Measurements from ENCODE around the gene STOX2.
"Not testable (repeated sequence)": the region's sequence is repeated elsewhere in the genome, so short reads cannot be mapped to it uniquely, and the experiment has no call there.

DNA sequence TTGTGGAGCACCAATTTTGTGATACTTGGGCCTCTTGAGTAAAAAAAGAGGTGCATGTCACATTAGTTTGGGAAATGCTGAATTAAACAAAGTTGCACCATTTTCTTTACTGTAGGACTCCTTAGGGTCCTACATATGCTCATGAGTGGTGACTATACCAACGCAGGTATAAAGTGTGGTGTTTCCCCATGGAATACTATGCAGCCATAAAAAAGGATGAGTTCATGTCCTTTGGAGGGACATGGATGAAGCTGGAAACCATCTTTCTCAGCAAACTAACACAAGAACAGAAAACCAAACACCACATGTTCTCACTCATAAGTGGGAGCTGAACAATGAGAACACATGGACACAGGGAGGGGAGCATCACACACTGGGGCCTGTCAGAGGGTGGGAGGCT, 47.5 kb downstream of the STOX2 start:
- TF ChIP-seq, protein P1, sequence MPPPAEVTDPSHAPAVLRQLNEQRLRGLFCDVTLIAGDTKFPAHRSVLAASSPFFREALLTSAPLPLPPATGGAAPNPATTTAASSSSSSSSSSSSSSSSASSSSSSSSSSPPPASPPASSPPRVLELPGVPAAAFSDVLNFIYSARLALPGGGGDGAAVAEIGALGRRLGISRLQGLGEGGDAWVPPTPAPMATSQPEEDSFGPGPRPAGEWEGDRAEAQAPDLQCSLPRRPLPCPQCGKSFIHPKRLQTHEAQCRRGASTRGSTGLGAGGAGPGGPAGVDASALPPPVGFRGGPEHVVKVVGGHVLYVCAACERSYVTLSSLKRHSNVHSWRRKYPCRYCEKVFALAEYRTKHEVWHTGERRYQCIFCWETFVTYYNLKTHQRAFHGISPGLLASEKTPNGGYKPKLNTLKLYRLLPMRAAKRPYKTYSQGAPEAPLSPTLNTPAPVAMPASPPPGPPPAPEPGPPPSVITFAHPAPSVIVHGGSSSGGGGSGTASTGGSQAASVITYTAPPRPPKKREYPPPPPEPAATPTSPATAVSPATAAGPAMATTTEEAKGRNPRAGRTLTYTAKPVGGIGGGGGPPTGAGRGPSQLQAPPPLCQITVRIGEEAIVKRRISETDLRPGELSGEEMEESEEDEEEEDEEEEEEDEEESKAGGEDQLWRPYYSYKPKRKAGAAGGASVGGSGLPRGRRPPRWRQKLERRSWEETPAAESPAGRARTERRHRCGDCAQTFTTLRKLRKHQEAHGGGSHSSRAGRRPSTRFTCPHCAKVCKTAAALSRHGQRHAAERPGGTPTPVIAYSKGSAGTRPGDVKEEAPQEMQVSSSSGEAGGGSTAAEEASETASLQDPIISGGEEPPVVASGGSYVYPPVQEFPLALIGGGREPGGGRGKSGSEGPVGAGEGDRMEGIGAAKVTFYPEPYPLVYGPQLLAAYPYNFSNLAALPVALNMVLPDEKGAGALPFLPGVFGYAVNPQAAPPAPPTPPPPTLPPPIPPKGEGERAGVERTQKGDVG (CRISPR knock-in tag; IDR thresholded peaks at IDR 0.05), result not testable (repeated sequence)
- TF ChIP-seq CEBPB (IDR thresholded peaks at IDR 0.05; ENCODE audit: borderline replicate concordance in 1 of 2, low read depth in 2 of 2, low read length in 2 of 2); ASH2L (IDR thresholded peaks at IDR 0.05; ENCODE audit: borderline replicate concordance, low read depth); TARDBP (IDR thresholded peaks at IDR 0.05; ENCODE audit: borderline replicate concordance); FOXM1 (IDR thresholded peaks at IDR 0.05; ENCODE audit: low read depth, low read length); EED (IDR thresholded peaks at IDR 0.05; ENCODE audit: low read depth); CREB1 (IDR thresholded peaks at IDR 0.05; ENCODE audit: low read depth); POLR2AphosphoS5 (IDR thresholded peaks at IDR 0.05; ENCODE audit: low read length); MYB (IDR thresholded peaks at IDR 0.05; ENCODE audit: borderline replicate concordance, low read depth, low read length); IKZF1 (conservative IDR thresholded peaks at IDR 0.05); JUND (IDR thresholded peaks at IDR 0.05; ENCODE audit: low read depth, low read length); CBX5 (IDR thresholded peaks at IDR 0.05; ENCODE audit: low read depth): not testable (repeated sequence)
- TF ChIP-seq, protein P2, sequence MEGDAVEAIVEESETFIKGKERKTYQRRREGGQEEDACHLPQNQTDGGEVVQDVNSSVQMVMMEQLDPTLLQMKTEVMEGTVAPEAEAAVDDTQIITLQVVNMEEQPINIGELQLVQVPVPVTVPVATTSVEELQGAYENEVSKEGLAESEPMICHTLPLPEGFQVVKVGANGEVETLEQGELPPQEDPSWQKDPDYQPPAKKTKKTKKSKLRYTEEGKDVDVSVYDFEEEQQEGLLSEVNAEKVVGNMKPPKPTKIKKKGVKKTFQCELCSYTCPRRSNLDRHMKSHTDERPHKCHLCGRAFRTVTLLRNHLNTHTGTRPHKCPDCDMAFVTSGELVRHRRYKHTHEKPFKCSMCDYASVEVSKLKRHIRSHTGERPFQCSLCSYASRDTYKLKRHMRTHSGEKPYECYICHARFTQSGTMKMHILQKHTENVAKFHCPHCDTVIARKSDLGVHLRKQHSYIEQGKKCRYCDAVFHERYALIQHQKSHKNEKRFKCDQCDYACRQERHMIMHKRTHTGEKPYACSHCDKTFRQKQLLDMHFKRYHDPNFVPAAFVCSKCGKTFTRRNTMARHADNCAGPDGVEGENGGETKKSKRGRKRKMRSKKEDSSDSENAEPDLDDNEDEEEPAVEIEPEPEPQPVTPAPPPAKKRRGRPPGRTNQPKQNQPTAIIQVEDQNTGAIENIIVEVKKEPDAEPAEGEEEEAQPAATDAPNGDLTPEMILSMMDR (IDR thresholded peaks at IDR 0.05 in 2 of 3, conservative IDR thresholded peaks at IDR 0.05 in 1 of 3; ENCODE audit: control insufficient read depth in 2 of 3, extremely low read depth in 1 of 3, insufficient read depth in 1 of 3, low read depth in 3 of 3, low read length in 3 of 3), result not testable (repeated sequence)

Measured in GM12878 (cell line).